Measurements from ENCODE around the gene SPAG16.
"Not testable (repeated sequence)": the region's sequence is repeated elsewhere in the genome, so short reads cannot be mapped to it uniquely, and the experiment has no call there.

SPAG16 gene

GRCh38 chr2:213559053-213559452, 274.8 kb downstream of the SPAG16 start:
- DNase-seq: no peak

GRCh38 chr2:213561759-213562158, 277.5 kb downstream of the SPAG16 start:
- no peak for DNase-seq

- no peak for DNase-seq
Measured at GRCh38 chr2:213562539-213563180, 278.4 kb downstream of the SPAG16 start.

- DNase-seq: no peak
Measured at GRCh38 chr2:213566846-213567245, 282.6 kb downstream of the SPAG16 start.

GRCh38 chr2:213609570-213610170, 325.4 kb downstream of the SPAG16 start:
- no peak for DNase-seq

GRCh38 chr2:213627054-213627710, 342.9 kb downstream of the SPAG16 start:
- no peak for DNase-seq

GRCh38 chr2:213627835-213628460, 343.7 kb downstream of the SPAG16 start:
- no peak for DNase-seq

GRCh38 chr2:213640738-213641425, 356.6 kb downstream of the SPAG16 start:
- DNase-seq: no peak

- DNase-seq: no peak
Measured at GRCh38 chr2:213644926-213645325, 360.7 kb downstream of the SPAG16 start.

GRCh38 chr2:213649176-213649575, 364.9 kb downstream of the SPAG16 start:
- no peak for DNase-seq

GRCh38 chr2:213664817-213665216, 380.6 kb downstream of the SPAG16 start:
- no peak for DNase-seq

- no peak for DNase-seq
Measured at GRCh38 chr2:213669657-213670056, 385.4 kb downstream of the SPAG16 start.

GRCh38 chr2:213678437-213679218, 394.4 kb downstream of the SPAG16 start:
- no peak for DNase-seq

- no peak for DNase-seq
Measured at GRCh38 chr2:213679894-213680293, 395.6 kb downstream of the SPAG16 start.

GRCh38 chr2:213682276-213682675, 398.0 kb downstream of the SPAG16 start:
- DNase-seq: no peak

- DNase-seq: no peak
Measured at GRCh38 chr2:213688133-213688532, 403.9 kb downstream of the SPAG16 start.

GRCh38 chr2:213688825-213689224, 404.6 kb downstream of the SPAG16 start:
- DNase-seq: not testable (repeated sequence)

- no peak for DNase-seq
Measured at GRCh38 chr2:213689585-213689984, 405.3 kb downstream of the SPAG16 start.

- DNase-seq: no peak
Measured at GRCh38 chr2:213691351-213691750, 407.1 kb downstream of the SPAG16 start.

GRCh38 chr2:213696442-213696841, 412.2 kb downstream of the SPAG16 start:
- no peak for DNase-seq

GRCh38 chr2:213701365-213701764, 417.1 kb downstream of the SPAG16 start:
- not testable (repeated sequence) for DNase-seq

GRCh38 chr2:213703406-213704098, 419.3 kb downstream of the SPAG16 start:
- no peak for DNase-seq

Measured in CD4-positive, alpha-beta T cell treated with Interleukin-6 for 4 hours (primary cell).